Glutamatergic neuron (in vitro differentiated cells): ENCODE measurements around the gene CDH23. TPM values are rescaled to one million over a fixed set of nuclear protein-coding genes. Genes with fewer than 3 reads are reported as not detected.

Source experiments
- DNase-seq: peaks from one replicate; pipeline ENCODE4 v3.0.0; 2022
- H3K27ac Mint-ChIP-seq: one replicate; pipeline ENCODE4 v1.8.0; 2020; ENCODE audit warnings: mild to moderate bottlenecking, mixed read lengths, inconsistent platforms; ENCODE audit not compliant: unreplicated experiment
- H3K27me3 Mint-ChIP-seq: one replicate; pipeline ENCODE4 v1.8.0; 2020; ENCODE audit warnings: mild to moderate bottlenecking, moderate library complexity, mixed read lengths, inconsistent platforms; ENCODE audit not compliant: unreplicated experiment
- H3K36me3 Mint-ChIP-seq: one replicate; pipeline ENCODE4 v1.8.0; 2020; ENCODE audit warnings: mild to moderate bottlenecking, mixed read lengths, inconsistent platforms; ENCODE audit not compliant: unreplicated experiment
- H3K4me1 Mint-ChIP-seq: one replicate; pipeline ENCODE4 v1.8.0; 2020; ENCODE audit warnings: mild to moderate bottlenecking, low read depth, mixed read lengths, inconsistent platforms; ENCODE audit not compliant: unreplicated experiment
- H3K4me3 Mint-ChIP-seq: one replicate; pipeline ENCODE4 v1.8.0; 2020; ENCODE audit warnings: mild to moderate bottlenecking, mixed read lengths, inconsistent platforms; ENCODE audit not compliant: unreplicated experiment
- H3K9me3 Mint-ChIP-seq: one replicate; pipeline ENCODE4 v1.8.0; 2020; ENCODE audit warnings: mild to moderate bottlenecking, moderate library complexity, mixed read lengths, inconsistent platforms; ENCODE audit not compliant: unreplicated experiment
- total RNA-seq: library from RNA; stranded (reverse); fragmentation: NEBNext Ultra II Directional; extraction: Animal tissue kit (Norgen Biotek cat#: 25700); gene quantifications from one replicate; pipeline ENCODE4 v1.2.1, GENCODE V29; 2021; ENCODE audit not compliant: unreplicated experiment
- TF ChIP-seq, protein P1 (sequence below): fragments of 200-600 bp; sonication (generic); IDR thresholded peaks from one replicate; pipeline ENCODE4 v1.5.0; 2021; ENCODE audit not compliant: partially characterized antibody, unreplicated experiment

CDH23 gene
- total RNA-seq, 1 donor from 2014 or later: 2.0 TPM

DNA sequence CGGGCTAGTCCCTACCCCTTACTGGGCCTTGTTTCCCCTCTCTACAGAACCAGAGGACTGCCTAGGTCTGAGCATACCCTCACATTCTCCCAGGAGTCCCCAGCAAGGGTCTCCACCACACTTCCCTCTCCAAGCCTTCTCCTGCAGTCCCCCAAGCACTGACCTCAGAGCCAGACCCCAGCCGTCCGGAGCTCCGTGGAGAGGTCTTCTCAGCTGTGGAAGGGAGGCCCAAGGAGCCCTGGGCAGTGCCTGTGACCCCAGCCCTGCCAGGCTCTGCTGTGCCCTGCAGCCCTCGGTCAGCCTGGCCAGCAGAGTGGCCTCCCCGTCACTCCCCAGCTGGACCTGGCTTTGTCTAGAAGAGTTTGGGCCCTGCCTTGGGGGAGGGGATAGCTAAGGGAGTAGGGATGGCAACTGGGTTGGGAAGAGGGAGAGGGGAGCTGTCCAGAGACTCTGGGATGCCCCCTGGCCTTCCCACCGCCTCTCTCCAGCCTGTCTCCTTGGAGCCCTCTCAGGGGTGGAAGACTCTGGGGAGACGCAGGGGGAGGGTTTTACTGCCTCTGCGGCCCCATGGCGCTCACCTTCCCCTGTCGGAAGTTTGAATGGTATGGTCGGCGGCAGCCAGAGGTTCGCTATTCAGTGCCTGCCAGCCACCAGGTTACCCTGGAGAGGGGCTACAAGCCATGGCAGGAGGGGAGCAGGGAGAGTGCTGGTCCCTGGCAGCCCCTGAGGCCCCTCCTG, 322.9 kb downstream of the CDH23 start, which contains the start of gene C10orf105:
Gene C10orf105, minus strand, starts transcription at position 315 of the 738 bp plus-strand sequence. CDS start 3,441 bp downstream, outside the sequence.
- Mint-ChIP-seq H3K4me3 (no peak within 1 kb of the TSS), H3K36me3 (peaks cover 10% of the 10 kb centered on the region), H3K27ac (no peak within 1 kb of the TSS), H3K27me3 (peaks cover 7% of the 10 kb centered on the region), H3K4me1 (peaks cover 6% of the 10 kb centered on the region), H3K9me3 (no peaks in the 10 kb centered on the region)
- no peak for DNase-seq
- TF ChIP-seq, protein P1, sequence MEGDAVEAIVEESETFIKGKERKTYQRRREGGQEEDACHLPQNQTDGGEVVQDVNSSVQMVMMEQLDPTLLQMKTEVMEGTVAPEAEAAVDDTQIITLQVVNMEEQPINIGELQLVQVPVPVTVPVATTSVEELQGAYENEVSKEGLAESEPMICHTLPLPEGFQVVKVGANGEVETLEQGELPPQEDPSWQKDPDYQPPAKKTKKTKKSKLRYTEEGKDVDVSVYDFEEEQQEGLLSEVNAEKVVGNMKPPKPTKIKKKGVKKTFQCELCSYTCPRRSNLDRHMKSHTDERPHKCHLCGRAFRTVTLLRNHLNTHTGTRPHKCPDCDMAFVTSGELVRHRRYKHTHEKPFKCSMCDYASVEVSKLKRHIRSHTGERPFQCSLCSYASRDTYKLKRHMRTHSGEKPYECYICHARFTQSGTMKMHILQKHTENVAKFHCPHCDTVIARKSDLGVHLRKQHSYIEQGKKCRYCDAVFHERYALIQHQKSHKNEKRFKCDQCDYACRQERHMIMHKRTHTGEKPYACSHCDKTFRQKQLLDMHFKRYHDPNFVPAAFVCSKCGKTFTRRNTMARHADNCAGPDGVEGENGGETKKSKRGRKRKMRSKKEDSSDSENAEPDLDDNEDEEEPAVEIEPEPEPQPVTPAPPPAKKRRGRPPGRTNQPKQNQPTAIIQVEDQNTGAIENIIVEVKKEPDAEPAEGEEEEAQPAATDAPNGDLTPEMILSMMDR: no peak

DNA sequence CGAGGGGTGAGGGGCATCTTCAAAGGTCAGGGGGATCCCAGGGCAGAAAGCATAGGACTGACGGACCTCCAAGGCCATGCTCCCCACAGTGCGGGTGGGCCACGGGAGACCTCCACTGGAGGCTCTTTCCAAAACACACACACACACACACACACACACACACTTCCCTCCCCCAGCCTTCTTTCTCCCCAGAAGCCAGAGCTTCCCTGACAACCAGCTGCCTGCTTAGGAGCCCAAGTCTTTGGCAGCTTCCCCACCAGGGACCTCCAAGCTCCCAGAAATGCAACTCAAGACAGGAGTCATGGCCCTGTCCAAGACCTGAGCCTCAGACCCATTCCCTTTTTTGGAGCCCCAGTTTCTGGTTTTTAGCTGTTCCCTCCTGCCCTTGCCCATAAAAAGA, 323.6 kb downstream of the CDH23 start:
- H3K36me3 Mint-ChIP-seq: peaks cover 10% of the 10 kb centered on the region
- TF ChIP-seq, protein P1: no peak
- no peak for DNase-seq
- H3K4me3 Mint-ChIP-seq: no peak overlapping the region
- peaks cover 6% of the 10 kb centered on the region for H3K4me1 Mint-ChIP-seq
- H3K27me3 Mint-ChIP-seq: peaks cover 7% of the 10 kb centered on the region
- H3K27ac Mint-ChIP-seq: no peak overlapping the region
- H3K9me3 Mint-ChIP-seq: no peaks in the 10 kb centered on the region

DNA sequence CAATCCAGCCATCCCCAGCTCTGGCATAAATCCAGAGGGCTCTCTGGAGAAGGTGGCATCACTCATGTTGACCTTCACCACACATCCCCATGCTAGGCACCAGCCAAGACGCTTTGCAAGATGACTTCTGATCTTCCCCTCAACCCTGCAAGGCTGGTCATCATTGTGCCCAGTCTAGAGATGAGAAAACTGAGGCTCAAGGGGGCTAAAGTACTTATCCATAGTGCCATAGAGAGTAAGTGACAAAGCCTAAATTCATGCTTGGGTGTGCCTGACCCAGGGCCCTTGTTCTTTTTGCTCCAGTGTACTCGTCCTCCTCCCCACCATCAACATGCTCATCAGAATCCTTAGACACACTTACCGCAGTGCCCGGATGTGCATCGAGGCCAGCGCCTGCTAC, 324.6 kb downstream of the CDH23 start:
- H3K36me3 Mint-ChIP-seq: peaks cover 10% of the 10 kb centered on the region
- DNase-seq: no peak
- H3K9me3 Mint-ChIP-seq: no peaks in the 10 kb centered on the region
- peaks cover 12% of the 10 kb centered on the region for H3K4me1 Mint-ChIP-seq
- H3K4me3 Mint-ChIP-seq: no peak overlapping the region
- peaks cover 7% of the 10 kb centered on the region for H3K27me3 Mint-ChIP-seq
- no peak overlapping the region for H3K27ac Mint-ChIP-seq
- TF ChIP-seq, protein P1: no peak

DNA sequence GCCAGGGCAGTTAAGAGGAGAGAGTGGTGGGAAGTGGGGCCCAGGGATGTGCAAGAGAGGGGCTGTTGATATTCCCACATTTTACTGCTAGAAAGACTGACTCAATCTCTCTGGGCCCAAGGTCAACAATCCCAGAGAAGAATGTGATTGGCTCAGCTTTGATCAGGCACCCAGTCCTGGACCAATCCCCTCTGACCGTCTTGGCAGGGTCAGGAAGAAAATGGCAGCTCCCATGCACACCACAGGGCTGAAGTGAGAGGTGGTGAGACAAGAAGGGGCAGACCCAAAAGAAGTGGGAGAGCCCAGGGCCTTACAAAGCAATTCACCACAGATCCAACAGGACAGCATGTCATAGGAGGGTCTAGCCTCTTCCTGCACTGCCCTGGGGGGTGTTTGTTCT, 326.1 kb downstream of the CDH23 start:
- Mint-ChIP-seq H3K4me3 (peak overlapping the region; percentile 34), H3K27me3 (peaks cover 9% of the 10 kb centered on the region), H3K4me1 (peaks cover 12% of the 10 kb centered on the region), H3K9me3 (peaks cover 2% of the 10 kb centered on the region), H3K36me3 (peaks cover 10% of the 10 kb centered on the region), H3K27ac (peak overlapping the region; percentile 5)
- DNase-seq: no peak
- TF ChIP-seq, protein P1: no peak

DNA sequence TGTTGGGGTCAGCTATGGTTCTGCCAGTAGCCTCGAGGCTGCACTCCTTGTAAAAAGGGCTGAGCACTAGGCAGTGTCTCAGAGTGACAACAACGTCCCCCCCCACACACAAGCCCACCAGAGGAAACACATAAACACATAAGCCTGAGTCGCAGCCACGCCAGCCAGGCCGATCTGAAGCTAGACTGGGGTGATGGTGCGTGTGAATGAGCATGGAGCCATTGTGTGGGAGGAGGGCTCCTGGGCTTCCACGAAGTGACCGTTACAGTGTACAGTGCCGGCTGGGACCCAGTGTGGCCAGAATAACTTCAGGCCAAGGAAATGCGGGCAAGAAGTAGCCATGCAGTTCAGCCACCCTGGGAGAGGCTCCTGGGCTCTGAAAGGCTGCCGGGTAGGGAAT, 326.6 kb downstream of the CDH23 start:
- no peak overlapping the region for H3K4me3 Mint-ChIP-seq
- no peak overlapping the region for H3K27ac Mint-ChIP-seq
- H3K9me3 Mint-ChIP-seq: peaks cover 2% of the 10 kb centered on the region
- peaks cover 10% of the 10 kb centered on the region for H3K36me3 Mint-ChIP-seq
- peaks cover 13% of the 10 kb centered on the region for H3K4me1 Mint-ChIP-seq
- no peak for DNase-seq
- TF ChIP-seq, protein P1: no peak
- peaks cover 10% of the 10 kb centered on the region for H3K27me3 Mint-ChIP-seq
